HEK293 (cell line): ENCODE measurements around the gene PANK3.
A peak's percentile ranks its signal among the peaks of the same experiment; 100 is the strongest.

ENCODE experiments used
- CTCF ChIA-PET: fragments of 350-600 bp; formaldehyde crosslinking; extraction: SDS; loops from one replicate; lab custom pipeline; 2021; ENCODE audit warnings: antibody characterized with exemption; lab: Yijun Ruan, JAX
- POLR2A ChIA-PET: fragments of 300-600 bp; formaldehyde crosslinking; extraction: SDS; loops from one replicate; lab custom pipeline; 2020; ENCODE audit warnings: antibody characterized with exemption, inconsistent platforms; lab: Yijun Ruan, JAX
- H3K27ac ChIP-seq: fragments of 200-500 bp; sonication (Bioruptor generic); 2 replicates; pipeline ENCODE4 v1.5.1; 2014; ENCODE audit warnings: low read depth, low read length, control low read depth, inconsistent platforms; ENCODE audit errors: extremely low read depth
- H3K36me3 ChIP-seq, 2 experiments: fragments of 200-500 bp in 1 of 2; sonication (Bioruptor generic) in 1 of 2; 1 replicate in 1 of 2; 2 replicates in 1 of 2; pipeline ENCODE4 v1.5.1; 2014 to 2017; ENCODE audit warnings: inconsistent platforms in 2 of 2, low read length in 2 of 2; ENCODE audit not compliant: control insufficient read depth in 2 of 2, insufficient read depth in 1 of 2
- H3K4me1 ChIP-seq: fragments of 200-500 bp; sonication (Bioruptor generic); 2 replicates; pipeline ENCODE4 v1.5.1; 2014; ENCODE audit warnings: mild to moderate bottlenecking, low read length, inconsistent platforms; ENCODE audit not compliant: control insufficient read depth, insufficient read depth
- H3K4me3 ChIP-seq: 2 replicates; pipeline ENCODE4 v1.5.1; 2011; ENCODE audit warnings: low read depth, mild to moderate bottlenecking, control low read depth, low read length, moderate library complexity
- H3K9me3 ChIP-seq: fragments of 200-500 bp; sonication (Bioruptor generic); 2 replicates; pipeline ENCODE4 v1.5.1; 2014; ENCODE audit warnings: low read depth, low read length, inconsistent platforms; ENCODE audit not compliant: control insufficient read depth, insufficient read depth
- FEZF1 ChIP-seq: fragments of 450-650 bp; formaldehyde crosslinking; IDR thresholded peaks from 2 replicates; pipeline ENCODE4 v1.5.1; 2016; ENCODE audit warnings: missing biosample characterization, missing genetic modification characterization
- GLI4 ChIP-seq: fragments of 450-650 bp; formaldehyde crosslinking; IDR thresholded peaks from 2 replicates; pipeline ENCODE4 v1.5.1; 2016; ENCODE audit warnings: missing biosample characterization, missing genetic modification characterization
- GLIS1 ChIP-seq: fragments of 450-650 bp; formaldehyde crosslinking; IDR thresholded peaks from 2 replicates; pipeline ENCODE4 v1.5.1; 2016; ENCODE audit warnings: missing biosample characterization, missing genetic modification characterization
- IKZF3 ChIP-seq: fragments of 450-650 bp; IDR thresholded peaks from 2 replicates; pipeline ENCODE4 v1.5.0; 2018; ENCODE audit warnings: missing biosample characterization, mild to moderate bottlenecking, missing genetic modification characterization, moderate library complexity
- KLF1 ChIP-seq: fragments of 450-650 bp; formaldehyde crosslinking; IDR thresholded peaks from 2 replicates; pipeline ENCODE4 v1.5.1; 2016; ENCODE audit warnings: missing biosample characterization, missing genetic modification characterization
- KLF8 ChIP-seq: fragments of 450-650 bp; formaldehyde crosslinking; IDR thresholded peaks from 2 replicates; pipeline ENCODE4 v1.5.1; 2016; ENCODE audit warnings: missing biosample characterization, missing genetic modification characterization
- MZF1 ChIP-seq: fragments of 450-650 bp; formaldehyde crosslinking; IDR thresholded peaks from 2 replicates; pipeline ENCODE4 v1.5.1; 2017; ENCODE audit warnings: missing biosample characterization, missing genetic modification characterization, borderline replicate concordance
- OSR2 ChIP-seq: fragments of 450-650 bp; formaldehyde crosslinking; IDR thresholded peaks from 2 replicates; pipeline ENCODE4 v1.5.1; 2016; ENCODE audit warnings: missing biosample characterization, missing genetic modification characterization
- PRDM1 ChIP-seq: fragments of 450-650 bp; formaldehyde crosslinking; IDR thresholded peaks from 2 replicates; pipeline ENCODE4; 2016; ENCODE audit warnings: missing biosample characterization, missing genetic modification characterization
- PRDM4 ChIP-seq: fragments of 450-650 bp; formaldehyde crosslinking; IDR thresholded peaks from 2 replicates; pipeline ENCODE4 v1.5.1; 2017; ENCODE audit warnings: missing biosample characterization, missing genetic modification characterization
- RBAK ChIP-seq: fragments of 450-650 bp; formaldehyde crosslinking; IDR thresholded peaks from 2 replicates; pipeline ENCODE4 v1.5.1; 2016; ENCODE audit warnings: missing biosample characterization, missing genetic modification characterization
- TRIM28 ChIP-seq: IDR thresholded peaks from 2 replicates; pipeline ENCODE4 v1.6.1; 2011; ENCODE audit warnings: low read length, control low read depth, borderline replicate concordance
- ZBTB21 ChIP-seq: fragments of 450-650 bp; formaldehyde crosslinking; IDR thresholded peaks from 2 replicates; pipeline ENCODE4 v1.5.1; 2017; ENCODE audit warnings: missing biosample characterization, missing genetic modification characterization
- ZBTB6 ChIP-seq: fragments of 450-650 bp; formaldehyde crosslinking; IDR thresholded peaks from 2 replicates; pipeline ENCODE4 v1.5.1; 2017; ENCODE audit warnings: missing biosample characterization, missing genetic modification characterization
- ZFP69B ChIP-seq: fragments of 450-650 bp; formaldehyde crosslinking; IDR thresholded peaks from 2 replicates; pipeline ENCODE4 v1.5.1; 2016; ENCODE audit warnings: missing biosample characterization, missing genetic modification characterization
- ZIC2 ChIP-seq: fragments of 450-650 bp; formaldehyde crosslinking; IDR thresholded peaks from 2 replicates; pipeline ENCODE4 v1.5.1; 2016; ENCODE audit warnings: missing biosample characterization, missing genetic modification characterization
- ZNF155 ChIP-seq: fragments of 450-650 bp; formaldehyde crosslinking; IDR thresholded peaks from 2 replicates; pipeline ENCODE4 v1.5.1; 2016; ENCODE audit warnings: missing biosample characterization, missing genetic modification characterization
- ZNF184 ChIP-seq: fragments of 450-650 bp; IDR thresholded peaks from 2 replicates; pipeline ENCODE4 v1.5.1; 2018; ENCODE audit warnings: missing biosample characterization, mild to moderate bottlenecking, missing genetic modification characterization
- ZNF221 ChIP-seq: fragments of 450-650 bp; formaldehyde crosslinking; IDR thresholded peaks from 2 replicates; pipeline ENCODE4 v1.5.1; 2017; ENCODE audit warnings: missing biosample characterization, missing genetic modification characterization, borderline replicate concordance
- ZNF248 ChIP-seq: fragments of 450-650 bp; formaldehyde crosslinking; IDR thresholded peaks from 2 replicates; pipeline ENCODE4 v1.5.1; 2017; ENCODE audit warnings: missing biosample characterization, missing genetic modification characterization
- ZNF341 ChIP-seq: fragments of 450-650 bp; formaldehyde crosslinking; IDR thresholded peaks from 2 replicates; pipeline ENCODE4; 2016; ENCODE audit warnings: low read depth, missing biosample characterization, missing genetic modification characterization
- ZNF398 ChIP-seq: fragments of 450-650 bp; formaldehyde crosslinking; IDR thresholded peaks from 2 replicates; pipeline ENCODE4 v1.5.1; 2017; ENCODE audit warnings: missing biosample characterization, missing genetic modification characterization
- ZNF558 ChIP-seq: fragments of 450-650 bp; formaldehyde crosslinking; IDR thresholded peaks from 2 replicates; pipeline ENCODE4 v1.5.1; 2016; ENCODE audit warnings: missing biosample characterization, missing genetic modification characterization
- ZNF596 ChIP-seq: fragments of 450-650 bp; IDR thresholded peaks from 2 replicates; pipeline ENCODE4 v1.5.0; 2018; ENCODE audit warnings: missing biosample characterization, mild to moderate bottlenecking, missing genetic modification characterization, moderate library complexity
- ZNF629 ChIP-seq: fragments of 450-650 bp; formaldehyde crosslinking; IDR thresholded peaks from 2 replicates; pipeline ENCODE4 v1.5.1; 2017; ENCODE audit warnings: missing biosample characterization, missing genetic modification characterization
- ZNF639 ChIP-seq: fragments of 450-650 bp; formaldehyde crosslinking; IDR thresholded peaks from 2 replicates; pipeline ENCODE4 v1.5.1; 2016; ENCODE audit warnings: missing biosample characterization, missing genetic modification characterization
- ZNF658 ChIP-seq: fragments of 450-650 bp; formaldehyde crosslinking; IDR thresholded peaks from 2 replicates; pipeline ENCODE4; 2016; ENCODE audit warnings: missing biosample characterization, missing genetic modification characterization
- ZNF692 ChIP-seq: fragments of 450-650 bp; formaldehyde crosslinking; IDR thresholded peaks from 2 replicates; pipeline ENCODE4 v1.5.1; 2016; ENCODE audit warnings: missing biosample characterization, missing genetic modification characterization
- ZSCAN4 ChIP-seq: fragments of 450-650 bp; formaldehyde crosslinking; IDR thresholded peaks from 2 replicates; pipeline ENCODE4 v1.5.1; 2017; ENCODE audit warnings: missing biosample characterization, missing genetic modification characterization
- ZXDB ChIP-seq: fragments of 450-650 bp; formaldehyde crosslinking; IDR thresholded peaks from 2 replicates; pipeline ENCODE4 v1.5.1; 2016; ENCODE audit warnings: missing biosample characterization, missing genetic modification characterization

PANK3 gene

GRCh38 chr5:168600409-168600808 is 21.2 kb upstream of the PANK3 start:
- Histone ChIP-seq H3K4me1 (peaks cover 5% of the 10 kb centered on the region), H3K4me3 (no peak overlapping the region), H3K36me3 (no peaks in the 10 kb centered on the region), H3K27ac (no peak overlapping the region), H3K9me3 (no peaks in the 10 kb centered on the region)
- POLR2A ChIA-PET: no interaction called here
- CTCF ChIA-PET: interaction anchor here (0.7 kb wide), 1 partner anchor 308 kb away, joined by 3 read pairs; no protein-coding TSS in a partner anchor
- TF ChIP-seq ZBTB6 (tag by site-specific recombination): peak; percentile 62; the same call in 1 of the 2 replicates
- no peak for TF ChIP-seq ZNF658 (tag by site-specific recombination)
- peak; percentile 55 for TF ChIP-seq ZIC2 (tag by site-specific recombination)
- peak; percentile 76 for TF ChIP-seq GLIS1 (tag by site-specific recombination)
- no peak for TF ChIP-seq ZNF155 (tag by site-specific recombination)
- no peak for TF ChIP-seq ZNF248 (tag by site-specific recombination)
- no peak for TF ChIP-seq KLF8 (tag by site-specific recombination)
- TF ChIP-seq TRIM28: peak; percentile 87
- TF ChIP-seq ZNF184 (tag by site-specific recombination): no peak
- no peak for TF ChIP-seq GLI4 (tag by site-specific recombination)
- 0 out of 2 replicates have a peak, but pooled peaks have one; percentile 46 for TF ChIP-seq ZXDB
- no peak for TF ChIP-seq PRDM1 (tag by site-specific recombination)
- TF ChIP-seq PRDM4: 0 out of 2 replicates have a peak, but pooled peaks have one; percentile 13
- TF ChIP-seq IKZF3 (tag by site-specific recombination): 0 out of 2 replicates have a peak, but pooled peaks have one; percentile 30
- no peak for TF ChIP-seq RBAK (tag by site-specific recombination)
- TF ChIP-seq MZF1 (tag by site-specific recombination): no peak
- TF ChIP-seq KLF1 (tag by site-specific recombination): peak; percentile 41; the same call in 1 of the 2 replicates
- peak; percentile 92 for TF ChIP-seq FEZF1
- no peak for TF ChIP-seq ZBTB21 (tag by site-specific recombination)
- TF ChIP-seq ZFP69B (tag by site-specific recombination): 0 out of 2 replicates have a peak, but pooled peaks have one; percentile 15
- no peak for TF ChIP-seq ZNF558 (tag by site-specific recombination)
- no peak for TF ChIP-seq ZNF629 (tag by site-specific recombination)
- 0 out of 2 replicates have a peak, but pooled peaks have one; percentile 24 for TF ChIP-seq ZNF341
- peak; percentile 68; the same call in 1 of the 2 replicates for TF ChIP-seq ZNF692 (tag by site-specific recombination)
- TF ChIP-seq ZNF221 (tag by site-specific recombination): no peak
- TF ChIP-seq ZSCAN4: no peak
- TF ChIP-seq ZNF596 (tag by site-specific recombination): no peak
- no peak for TF ChIP-seq ZNF639
- TF ChIP-seq ZNF398 (tag by site-specific recombination): peak; percentile 65
- 0 out of 2 replicates have a peak, but pooled peaks have one; percentile 18 for TF ChIP-seq OSR2 (tag by site-specific recombination)
